ENCODE data around the gene NRL.

The NRL gene

GRCh38 chr14:24085215-24085614, 29.5 kb downstream of the NRL start:
- Histone ChIP-seq H3K27ac (ENCODE audit: low read depth, low read length) (no peak overlapping the region), H3K36me3 (ENCODE audit: control insufficient read depth in 5 of 5, insufficient read depth in 5 of 5, low read length in 5 of 5) (no peaks in the 10 kb centered on the region)

GRCh38 chr14:24084440-24084839, 30.3 kb downstream of the NRL start:
- Histone ChIP-seq H3K27me3 (ENCODE audit: control insufficient read depth in 5 of 5, insufficient read depth in 4 of 5, low read length in 5 of 5) (peaks cover 0 to 7% (median 2%) of the 10 kb centered on the region in 5 donors), H3K9ac (ENCODE audit: low read length in 5 of 5) (no peak overlapping the region), H3K36me3 (ENCODE audit: control insufficient read depth in 5 of 5, insufficient read depth in 5 of 5, low read length in 5 of 5) (no peaks in the 10 kb centered on the region), H3K4me1 (ENCODE audit: control insufficient read depth in 5 of 5, insufficient read depth in 5 of 5, low read length in 5 of 5) (peaks cover 0 to 15% (median 13%) of the 10 kb centered on the region in 5 donors), H3K27ac (ENCODE audit: low read depth, low read length) (no peak overlapping the region), H3K9me3 (ENCODE audit: control insufficient read depth in 5 of 5, low read length in 5 of 5) (no peaks in the 10 kb centered on the region), H3K4me3 (ENCODE audit: low read depth in 1 of 5, low read length in 5 of 5) (no peak overlapping the region)

More at GRCh38 chr14:24085215-24085614, 29.5 kb downstream of the NRL start:
- Histone ChIP-seq H3K4me1 (ENCODE audit: control insufficient read depth in 5 of 5, insufficient read depth in 5 of 5, low read length in 5 of 5) (peaks cover 0 to 15% (median 13%) of the 10 kb centered on the region in 5 donors), H3K9me3 (ENCODE audit: control insufficient read depth in 5 of 5, low read length in 5 of 5) (no peaks in the 10 kb centered on the region), H3K9ac (ENCODE audit: low read length in 5 of 5) (no peak overlapping the region), H3K4me3 (ENCODE audit: low read depth in 1 of 5, low read length in 5 of 5) (no peak overlapping the region), H3K27me3 (ENCODE audit: control insufficient read depth in 5 of 5, insufficient read depth in 4 of 5, low read length in 5 of 5) (peaks cover 0 to 3% (median under 1%) of the 10 kb centered on the region in 5 donors)

- Histone ChIP-seq H3K36me3 (ENCODE audit: control insufficient read depth in 5 of 5, insufficient read depth in 5 of 5, low read length in 5 of 5) (no peaks in the 10 kb centered on the region), H3K27ac (ENCODE audit: low read depth, low read length) (no peak overlapping the region), H3K4me3 (ENCODE audit: low read depth in 1 of 5, low read length in 5 of 5) (no peak overlapping the region)
Measured at GRCh38 chr14:24083462-24083861, 31.3 kb downstream of the NRL start.

GRCh38 chr14:24082411-24083080, 32.2 kb downstream of the NRL start:
- H3K9me3 ChIP-seq (ENCODE audit: control insufficient read depth in 5 of 5, low read length in 5 of 5) = no peaks in the 10 kb centered on the region
- peaks cover 0 to 15% (median 13%) of the 10 kb centered on the region in 5 donors for H3K4me1 ChIP-seq (ENCODE audit: control insufficient read depth in 5 of 5, insufficient read depth in 5 of 5, low read length in 5 of 5)
- H3K4me3 ChIP-seq (ENCODE audit: low read depth in 1 of 5, low read length in 5 of 5) = no peak overlapping the region
- H3K27me3 ChIP-seq (ENCODE audit: control insufficient read depth in 5 of 5, insufficient read depth in 4 of 5, low read length in 5 of 5) = peaks cover 0 to 8% (median 2%) of the 10 kb centered on the region in 5 donors
- no peak overlapping the region for H3K9ac ChIP-seq (ENCODE audit: low read length in 5 of 5)
- no peaks in the 10 kb centered on the region for H3K36me3 ChIP-seq (ENCODE audit: control insufficient read depth in 5 of 5, insufficient read depth in 5 of 5, low read length in 5 of 5)
- H3K27ac ChIP-seq (ENCODE audit: low read depth, low read length) = no peak overlapping the region

More at GRCh38 chr14:24083462-24083861, 31.3 kb downstream of the NRL start:
- H3K9ac ChIP-seq (ENCODE audit: low read length in 5 of 5) = no peak overlapping the region
- H3K4me1 ChIP-seq (ENCODE audit: control insufficient read depth in 5 of 5, insufficient read depth in 5 of 5, low read length in 5 of 5) = peaks cover 0 to 15% (median 13%) of the 10 kb centered on the region in 5 donors
- H3K27me3 ChIP-seq (ENCODE audit: control insufficient read depth in 5 of 5, insufficient read depth in 4 of 5, low read length in 5 of 5) = peaks cover 0 to 7% (median 2%) of the 10 kb centered on the region in 5 donors
- no peaks in the 10 kb centered on the region for H3K9me3 ChIP-seq (ENCODE audit: control insufficient read depth in 5 of 5, low read length in 5 of 5)

GRCh38 chr14:24081739-24082211, 33.0 kb downstream of the NRL start:
- Histone ChIP-seq H3K36me3 (ENCODE audit: control insufficient read depth in 5 of 5, insufficient read depth in 5 of 5, low read length in 5 of 5) (no peaks in the 10 kb centered on the region), H3K9me3 (ENCODE audit: control insufficient read depth in 5 of 5, low read length in 5 of 5) (no peaks in the 10 kb centered on the region), H3K4me1 (ENCODE audit: control insufficient read depth in 5 of 5, insufficient read depth in 5 of 5, low read length in 5 of 5) (peaks cover 0 to 15% (median 13%) of the 10 kb centered on the region in 5 donors), H3K4me3 (ENCODE audit: low read depth in 1 of 5, low read length in 5 of 5) (peak overlapping the region in 3 of 5 donors; percentile 63 to 76 (median 73)), H3K27ac (ENCODE audit: low read depth, low read length) (no peak overlapping the region), H3K9ac (ENCODE audit: low read length in 5 of 5) (no peak overlapping the region), H3K27me3 (ENCODE audit: control insufficient read depth in 5 of 5, insufficient read depth in 4 of 5, low read length in 5 of 5) (peaks cover 0 to 15% (median 3%) of the 10 kb centered on the region in 5 donors)

- Histone ChIP-seq H3K9ac (ENCODE audit: low read length in 5 of 5) (peak overlapping the region in 4 of 5 donors; percentile 21 to 64 (median 50)), H3K4me1 (ENCODE audit: control insufficient read depth in 5 of 5, insufficient read depth in 5 of 5, low read length in 5 of 5) (peaks cover 0 to 15% (median 13%) of the 10 kb centered on the region in 5 donors), H3K27ac (ENCODE audit: low read depth, low read length) (no peak overlapping the region)
Measured at GRCh38 chr14:24080888-24081738, 33.6 kb downstream of the NRL start.

GRCh38 chr14:24080142-24080530, 34.6 kb downstream of the NRL start:
- Histone ChIP-seq H3K36me3 (ENCODE audit: control insufficient read depth in 5 of 5, insufficient read depth in 5 of 5, low read length in 5 of 5) (no peaks in the 10 kb centered on the region), H3K27me3 (ENCODE audit: control insufficient read depth in 5 of 5, insufficient read depth in 4 of 5, low read length in 5 of 5) (peaks cover 0 to 16% (median 3%) of the 10 kb centered on the region in 5 donors), H3K9ac (ENCODE audit: low read length in 5 of 5) (no peak overlapping the region), H3K27ac (ENCODE audit: low read depth, low read length) (no peak overlapping the region), H3K9me3 (ENCODE audit: control insufficient read depth in 5 of 5, low read length in 5 of 5) (no peaks in the 10 kb centered on the region), H3K4me1 (ENCODE audit: control insufficient read depth in 5 of 5, insufficient read depth in 5 of 5, low read length in 5 of 5) (peaks cover 0 to 15% (median 13%) of the 10 kb centered on the region in 5 donors), H3K4me3 (ENCODE audit: low read depth in 1 of 5, low read length in 5 of 5) (no peak overlapping the region)

More at GRCh38 chr14:24080888-24081738, 33.6 kb downstream of the NRL start:
- no peaks in the 10 kb centered on the region for H3K36me3 ChIP-seq (ENCODE audit: control insufficient read depth in 5 of 5, insufficient read depth in 5 of 5, low read length in 5 of 5)
- H3K9me3 ChIP-seq (ENCODE audit: control insufficient read depth in 5 of 5, low read length in 5 of 5) = no peaks in the 10 kb centered on the region
- peaks cover 0 to 16% (median 3%) of the 10 kb centered on the region in 5 donors for H3K27me3 ChIP-seq (ENCODE audit: control insufficient read depth in 5 of 5, insufficient read depth in 4 of 5, low read length in 5 of 5)
- peak overlapping the region; percentile 63 to 76 (median 68) for H3K4me3 ChIP-seq (ENCODE audit: low read depth in 1 of 5, low read length in 5 of 5)

GRCh38 chr14:24079491-24080141, 35.1 kb downstream of the NRL start:
- Histone ChIP-seq H3K4me1 (ENCODE audit: control insufficient read depth in 5 of 5, insufficient read depth in 5 of 5, low read length in 5 of 5) (peaks cover 0 to 15% (median 13%) of the 10 kb centered on the region in 5 donors), H3K9ac (ENCODE audit: low read length in 5 of 5) (no peak overlapping the region), H3K36me3 (ENCODE audit: control insufficient read depth in 5 of 5, insufficient read depth in 5 of 5, low read length in 5 of 5) (no peaks in the 10 kb centered on the region), H3K4me3 (ENCODE audit: low read depth in 1 of 5, low read length in 5 of 5) (no peak overlapping the region), H3K27ac (ENCODE audit: low read depth, low read length) (no peak overlapping the region), H3K27me3 (ENCODE audit: control insufficient read depth in 5 of 5, insufficient read depth in 4 of 5, low read length in 5 of 5) (peaks cover 0 to 18% (median 3%) of the 10 kb centered on the region in 5 donors), H3K9me3 (ENCODE audit: control insufficient read depth in 5 of 5, low read length in 5 of 5) (no peaks in the 10 kb centered on the region)

GRCh38 chr14:24078146-24078545, 36.6 kb downstream of the NRL start:
- peaks cover 0 to 15% (median 13%) of the 10 kb centered on the region in 5 donors for H3K4me1 ChIP-seq (ENCODE audit: control insufficient read depth in 5 of 5, insufficient read depth in 5 of 5, low read length in 5 of 5)
- H3K4me3 ChIP-seq (ENCODE audit: low read depth in 1 of 5, low read length in 5 of 5) = no peak overlapping the region
- H3K36me3 ChIP-seq (ENCODE audit: control insufficient read depth in 5 of 5, insufficient read depth in 5 of 5, low read length in 5 of 5) = no peaks in the 10 kb centered on the region
- H3K27me3 ChIP-seq (ENCODE audit: control insufficient read depth in 5 of 5, insufficient read depth in 4 of 5, low read length in 5 of 5) = peaks cover 2 to 22% (median 4%) of the 10 kb centered on the region in 5 donors
- no peak overlapping the region for H3K27ac ChIP-seq (ENCODE audit: low read depth, low read length)
- no peak overlapping the region for H3K9ac ChIP-seq (ENCODE audit: low read length in 5 of 5)
- no peaks in the 10 kb centered on the region for H3K9me3 ChIP-seq (ENCODE audit: control insufficient read depth in 5 of 5, low read length in 5 of 5)
